Activated T-helper 1 cell treated with anti-CD3 and anti-CD28 coated beads, Interleukin-2, amount 50 U/mL, for 16 hours (primary cell): Measurements from ENCODE around the gene PCDHGC5.

Source experiments
- DNase-seq, 2 donors: peaks; one replicate each; pipeline ENCODE4 v3.0.0-alpha.2; 2020; ENCODE audit warnings: low read depth in 1 of 2, low spot score in 1 of 2

Gene PCDHGC5

GRCh38 chr5:141512390-141512910 lies 23.6 kb downstream of the PCDHGC5 start:
- DNase-seq: peak; percentile 69 to 84

GRCh38 chr5:141512911-141513626 lies 24.2 kb downstream of the PCDHGC5 start:
- DNase-seq: no peak

GRCh38 chr5:141513627-141514329 lies 24.9 kb downstream of the PCDHGC5 start:
- DNase-seq: peak in 1 of 2 donors; percentile 34

- no peak for DNase-seq
Measured at GRCh38 chr5:141514330-141515133, 25.7 kb downstream of the PCDHGC5 start.

- no peak for DNase-seq
Measured at GRCh38 chr5:141515141-141515540, 26.3 kb downstream of the PCDHGC5 start.

GRCh38 chr5:141515946-141516671 lies 27.2 kb downstream of the PCDHGC5 start:
- no peak for DNase-seq

- no peak for DNase-seq
Measured at GRCh38 chr5:141516672-141517025, 27.8 kb downstream of the PCDHGC5 start.

GRCh38 chr5:141517312-141517711 lies 28.4 kb downstream of the PCDHGC5 start:
- DNase-seq: no peak

GRCh38 chr5:141517880-141518617 lies 29.2 kb downstream of the PCDHGC5 start:
- no peak for DNase-seq

GRCh38 chr5:141518618-141519015 lies 29.7 kb downstream of the PCDHGC5 start:
- DNase-seq: no peak

- DNase-seq: no peak
Measured at GRCh38 chr5:141519605-141520565, 31.0 kb downstream of the PCDHGC5 start.

GRCh38 chr5:141521244-141521781 lies 32.4 kb downstream of the PCDHGC5 start:
- no peak for DNase-seq

GRCh38 chr5:141522301-141522700 lies 33.4 kb downstream of the PCDHGC5 start:
- DNase-seq: no peak

- DNase-seq: no peak
Measured at GRCh38 chr5:141523991-141524390, 35.1 kb downstream of the PCDHGC5 start.

- no peak for DNase-seq
Measured at GRCh38 chr5:141524604-141525597, 36.0 kb downstream of the PCDHGC5 start.

- no peak for DNase-seq
Measured at GRCh38 chr5:141525653-141526052, 36.8 kb downstream of the PCDHGC5 start.

GRCh38 chr5:141527426-141527825 lies 38.5 kb downstream of the PCDHGC5 start:
- no peak for DNase-seq
